Measurements from ENCODE around the gene FBXL3. TPM values are rescaled to one million over a fixed set of nuclear protein-coding genes. Genes with fewer than 3 reads are reported as not detected.

The FBXL3 gene
- total RNA-seq, 2 experiments from 2014 or later: 27.1 to 27.4 TPM

GRCh38 chr13:77042566-77043177, 15.7 kb upstream of the FBXL3 start:
- Mint-ChIP-seq H3K27me3 (ENCODE audit: low read depth) (no peaks in the 10 kb centered on the region), H3K4me1 (ENCODE audit: low read depth) (no peaks in the 10 kb centered on the region), H3K27ac (no peak overlapping the region), H3K4me3 (no peak overlapping the region), H3K36me3 (ENCODE audit: low read depth) (peaks cover 13% of the 10 kb centered on the region), H3K9me3 (no peaks in the 10 kb centered on the region)
- intact Hi-C loops (cut with micrococcal nuclease): no loop called here
- CTCF ChIA-PET: interaction anchor here (0.6 to 1.2 kb wide), 2 partner anchors 15 to 436 kb away, joined by 3 to 4 read pairs; no protein-coding TSS in a partner anchor
- DNase-seq: no peak

GRCh38 chr13:77040835-77041234, 13.9 kb upstream of the FBXL3 start:
- Mint-ChIP-seq H3K36me3 (ENCODE audit: low read depth) (peaks cover 1% of the 10 kb centered on the region), H3K27ac (no peak overlapping the region), H3K4me3 (no peak overlapping the region), H3K4me1 (ENCODE audit: low read depth) (no peaks in the 10 kb centered on the region), H3K27me3 (ENCODE audit: low read depth) (no peaks in the 10 kb centered on the region), H3K9me3 (no peaks in the 10 kb centered on the region)
- DNase-seq: no peak
- intact Hi-C loops (cut with micrococcal nuclease): no loop called here
- CTCF ChIA-PET: no interaction called here

GRCh38 chr13:77040076-77040475, 13.1 kb upstream of the FBXL3 start:
- H3K4me3 Mint-ChIP-seq: no peak overlapping the region
- CTCF ChIA-PET: no interaction called here
- H3K4me1 Mint-ChIP-seq (ENCODE audit: low read depth): no peaks in the 10 kb centered on the region
- peaks cover 1% of the 10 kb centered on the region for H3K36me3 Mint-ChIP-seq (ENCODE audit: low read depth)
- no peak for DNase-seq
- no peaks in the 10 kb centered on the region for H3K27me3 Mint-ChIP-seq (ENCODE audit: low read depth)
- no peaks in the 10 kb centered on the region for H3K9me3 Mint-ChIP-seq
- intact Hi-C loops (cut with micrococcal nuclease): no loop called here
- H3K27ac Mint-ChIP-seq: no peak overlapping the region

GRCh38 chr13:77038907-77039480, 12.0 kb upstream of the FBXL3 start:
- no peaks in the 10 kb centered on the region for H3K36me3 Mint-ChIP-seq (ENCODE audit: low read depth)
- no peak for DNase-seq
- no peaks in the 10 kb centered on the region for H3K9me3 Mint-ChIP-seq
- CTCF ChIA-PET: no interaction called here
- no peak overlapping the region for H3K4me3 Mint-ChIP-seq
- no peak overlapping the region for H3K27ac Mint-ChIP-seq
- H3K4me1 Mint-ChIP-seq (ENCODE audit: low read depth): peaks cover 9% of the 10 kb centered on the region
- no peaks in the 10 kb centered on the region for H3K27me3 Mint-ChIP-seq (ENCODE audit: low read depth)
- intact Hi-C loops (cut with micrococcal nuclease): no loop called here

GRCh38 chr13:77036279-77036678, 9.3 kb upstream of the FBXL3 start:
- no peaks in the 10 kb centered on the region for H3K36me3 Mint-ChIP-seq (ENCODE audit: low read depth)
- no peak overlapping the region for H3K4me3 Mint-ChIP-seq
- DNase-seq: no peak
- H3K9me3 Mint-ChIP-seq: no peaks in the 10 kb centered on the region
- CTCF ChIA-PET: no interaction called here
- intact Hi-C loops (cut with micrococcal nuclease): no loop called here
- peaks cover 12% of the 10 kb centered on the region for H3K4me1 Mint-ChIP-seq (ENCODE audit: low read depth)
- no peaks in the 10 kb centered on the region for H3K27me3 Mint-ChIP-seq (ENCODE audit: low read depth)
- no peak overlapping the region for H3K27ac Mint-ChIP-seq

- CTCF ChIA-PET: interaction anchor here (0.7 to 1.6 kb wide), 2 partner anchors 10 to 467 kb away, joined by 3 to 5 read pairs; no protein-coding TSS in a partner anchor
- no peak for DNase-seq
- H3K9me3 Mint-ChIP-seq: no peaks in the 10 kb centered on the region
Measured at GRCh38 chr13:77034881-77035280, 7.9 kb upstream of the FBXL3 start.

GRCh38 chr13:77033717-77034302, 6.9 kb upstream of the FBXL3 start:
- intact Hi-C loops (cut with micrococcal nuclease): no loop called here
- H3K27me3 Mint-ChIP-seq (ENCODE audit: low read depth): no peaks in the 10 kb centered on the region
- H3K36me3 Mint-ChIP-seq (ENCODE audit: low read depth): no peaks in the 10 kb centered on the region
- CTCF ChIA-PET: no interaction called here
- no peak overlapping the region for H3K4me3 Mint-ChIP-seq
- DNase-seq: no peak
- peaks cover 12% of the 10 kb centered on the region for H3K4me1 Mint-ChIP-seq (ENCODE audit: low read depth)
- no peaks in the 10 kb centered on the region for H3K9me3 Mint-ChIP-seq
- no peak overlapping the region for H3K27ac Mint-ChIP-seq

More at GRCh38 chr13:77034881-77035280, 7.9 kb upstream of the FBXL3 start:
- H3K27me3 Mint-ChIP-seq (ENCODE audit: low read depth): no peaks in the 10 kb centered on the region
- peaks cover 12% of the 10 kb centered on the region for H3K4me1 Mint-ChIP-seq (ENCODE audit: low read depth)
- H3K36me3 Mint-ChIP-seq (ENCODE audit: low read depth): no peaks in the 10 kb centered on the region
- H3K4me3 Mint-ChIP-seq: no peak overlapping the region
- H3K27ac Mint-ChIP-seq: no peak overlapping the region
- intact Hi-C loops (cut with micrococcal nuclease): no loop called here

GRCh38 chr13:77031656-77032243, 4.8 kb upstream of the FBXL3 start:
- Mint-ChIP-seq H3K4me3 (no peak overlapping the region), H3K9me3 (no peaks in the 10 kb centered on the region), H3K36me3 (ENCODE audit: low read depth) (peaks cover 2% of the 10 kb centered on the region), H3K27ac (no peak overlapping the region), H3K4me1 (ENCODE audit: low read depth) (peaks cover 24% of the 10 kb centered on the region), H3K27me3 (ENCODE audit: low read depth) (no peaks in the 10 kb centered on the region)
- intact Hi-C loops (cut with micrococcal nuclease): no loop called here
- CTCF ChIA-PET: no interaction called here
- DNase-seq: no peak

GRCh38 chr13:77029436-77029835, 2.5 kb upstream of the FBXL3 start:
- CTCF ChIA-PET: no interaction called here
- H3K4me3 Mint-ChIP-seq: no peak overlapping the region

GRCh38 chr13:77028202-77028601, 1.2 kb upstream of the FBXL3 start:
- intact Hi-C loops (cut with micrococcal nuclease): loop anchor here (5.0 to 10.0 kb wide), 3 partner anchors 529 to 1627 kb away; partner anchors contain the start of genes OBI1 and POU4F1
- peaks cover 2% of the 10 kb centered on the region for H3K36me3 Mint-ChIP-seq (ENCODE audit: low read depth)
- no peaks in the 10 kb centered on the region for H3K9me3 Mint-ChIP-seq
- no peaks in the 10 kb centered on the region for H3K27me3 Mint-ChIP-seq (ENCODE audit: low read depth)
- CTCF ChIA-PET: interaction anchor here (1.0 to 2.7 kb wide), 3 partner anchors 14 to 143 kb away, joined by 3 to 10 read pairs (median 3); no protein-coding TSS in a partner anchor
- H3K4me3 Mint-ChIP-seq: peak overlapping the region; percentile 91
- DNase-seq: peak; percentile 22
- peaks cover 30% of the 10 kb centered on the region for H3K4me1 Mint-ChIP-seq (ENCODE audit: low read depth)
- H3K27ac Mint-ChIP-seq: no peak overlapping the region

More at GRCh38 chr13:77029436-77029835, 2.5 kb upstream of the FBXL3 start:
- H3K9me3 Mint-ChIP-seq: no peaks in the 10 kb centered on the region
- peaks cover 25% of the 10 kb centered on the region for H3K4me1 Mint-ChIP-seq (ENCODE audit: low read depth)
- peaks cover 2% of the 10 kb centered on the region for H3K36me3 Mint-ChIP-seq (ENCODE audit: low read depth)
- intact Hi-C loops (cut with micrococcal nuclease): loop anchor here (5.0 to 10.0 kb wide), 3 partner anchors 528 to 1625 kb away; partner anchors contain the start of genes OBI1 and POU4F1
- H3K27ac Mint-ChIP-seq: no peak overlapping the region
- DNase-seq: no peak
- H3K27me3 Mint-ChIP-seq (ENCODE audit: low read depth): no peaks in the 10 kb centered on the region

GRCh38 chr13:77026255-77026860, 601 bp downstream of the FBXL3 start:
- intact Hi-C loops (cut with micrococcal nuclease): loop anchor here (2.0 to 10.0 kb wide), 5 partner anchors 140 to 1628 kb away; partner anchors contain the start of genes KCTD12, OBI1 and POU4F1
- H3K4me1 Mint-ChIP-seq (ENCODE audit: low read depth): peaks cover 48% of the 10 kb centered on the region
- H3K27me3 Mint-ChIP-seq (ENCODE audit: low read depth): no peaks in the 10 kb centered on the region
- peak overlapping the region; percentile 91 for H3K4me3 Mint-ChIP-seq
- peak; percentile 83 for DNase-seq
- H3K27ac Mint-ChIP-seq: peak overlapping the region; percentile 87
- H3K36me3 Mint-ChIP-seq (ENCODE audit: low read depth): peaks cover 3% of the 10 kb centered on the region
- no peaks in the 10 kb centered on the region for H3K9me3 Mint-ChIP-seq
- CTCF ChIA-PET: interaction anchor here (0.5 to 2.7 kb wide), 8 partner anchors 8 to 452 kb away, joined by 3 to 10 read pairs (median 4); no protein-coding TSS in a partner anchor

- H3K4me3 Mint-ChIP-seq: no peak overlapping the region
- intact Hi-C loops (cut with micrococcal nuclease): loop anchor here (10.0 kb wide), 2 partner anchors 1582 to 1632 kb away; partner anchors contain the start of genes OBI1 and POU4F1
- CTCF ChIA-PET: interaction anchor here (1.3 kb wide), 1 partner anchor 455 kb away, joined by 4 read pairs; no protein-coding TSS in a partner anchor
- no peak for DNase-seq
- peak overlapping the region; percentile 57 for H3K27ac Mint-ChIP-seq
- no peaks in the 10 kb centered on the region for H3K9me3 Mint-ChIP-seq
- H3K27me3 Mint-ChIP-seq (ENCODE audit: low read depth): no peaks in the 10 kb centered on the region
- peaks cover 56% of the 10 kb centered on the region for H3K4me1 Mint-ChIP-seq (ENCODE audit: low read depth)
- peaks cover 4% of the 10 kb centered on the region for H3K36me3 Mint-ChIP-seq (ENCODE audit: low read depth)
Measured at GRCh38 chr13:77022341-77022740, 4.6 kb downstream of the FBXL3 start.
